Measurements from ENCODE around the gene SLC36A1. TPM values are rescaled to one million over a fixed set of nuclear protein-coding genes. Genes with fewer than 3 reads are reported as not detected.

The SLC36A1 gene
- total RNA-seq, 1 experiment from 2014 or later = 7.4 TPM

DNA sequence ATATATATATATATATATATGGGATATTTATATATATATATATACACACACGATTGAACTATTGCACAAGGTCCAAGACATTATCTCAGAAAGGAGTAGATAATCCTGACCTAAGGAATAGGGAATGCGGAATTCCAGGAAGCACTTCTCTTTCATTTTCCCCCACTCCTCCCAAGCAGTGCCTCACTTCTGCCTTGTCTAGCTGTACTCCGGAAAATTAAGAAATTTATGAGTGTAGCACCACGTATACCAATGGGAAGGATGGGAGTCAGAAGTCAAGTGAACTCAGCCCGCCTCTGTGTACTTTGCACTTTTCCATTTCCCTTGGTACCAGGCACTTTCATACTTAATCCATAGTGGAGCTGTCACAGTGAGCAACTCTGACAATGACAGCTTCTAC lies 10.9 kb downstream of the SLC36A1 start:
- H3K4me2 ChIP-seq (ENCODE audit: low read length) = no peak overlapping the region
- ChIA-PET RAD21 (ENCODE audit: low non-redundant PET in 1 of 2, low total read pairs in 2 of 2, uncharacterized antibody in 2 of 2, unreplicated experiment in 2 of 2) (no interaction called here), CTCF (no interaction called here), POLR2A (no interaction called here)
- no TSS peak for BruUV-seq (replicated peaks)
- peaks cover 6% of the 10 kb centered on the region in 2 experiments; a peak in 1 of 4 replicates for H3K4me1 ChIP-seq (ENCODE audit: control insufficient read depth in 1 of 2, insufficient read depth in 2 of 2, low read length in 2 of 2)
- H3K79me2 ChIP-seq (ENCODE audit: insufficient read depth, low read length) = no peaks in the 10 kb centered on the region
- DNase-seq (ENCODE audit: low read depth, low spot score) (no peak), ATAC-seq (no peak)
- no peaks in the 10 kb centered on the region for H3K36me3 ChIP-seq (ENCODE audit: control insufficient read depth in 1 of 2, insufficient read depth in 2 of 2, low read length in 2 of 2)
- H3K4me3 ChIP-seq (replicated peaks in 1 of 2; ENCODE audit: low read depth in 1 of 2, low read length in 2 of 2) = no peak overlapping the region
- intact Hi-C loops (cut with micrococcal nuclease) = no loop called here
- no peaks in the 10 kb centered on the region for H3K9me3 ChIP-seq (ENCODE audit: control insufficient read depth in 1 of 2, insufficient read depth in 1 of 2, low read depth in 1 of 2, low read length in 2 of 2)
- H3K27me3 ChIP-seq (ENCODE audit: insufficient read depth, low read length) = no peaks in the 10 kb centered on the region
- H2AFZ ChIP-seq (ENCODE audit: low read depth, low read length, poor library complexity, severe bottlenecking) = no peak overlapping the region
- H3K27ac ChIP-seq (ENCODE audit: low read depth, low read length) = no peak overlapping the region
- H3K9me2 ChIP-seq (ENCODE audit: insufficient read depth) = no peaks in the 10 kb centered on the region
- no peak for TF ChIP-seq POLR2A (IDR thresholded peaks at IDR 0.05; ENCODE audit: borderline replicate concordance, extremely low read depth, insufficient read depth, insufficient read length)
- TF ChIP-seq YY1 (IDR thresholded peaks at IDR 0.05; ENCODE audit: extremely low read depth, insufficient replicate concordance, low read depth, low read length) = no peak
- TF ChIP-seq CBX3 (IDR thresholded peaks at IDR 0.05; ENCODE audit: low read depth) = no peak
- TF ChIP-seq CEBPB (IDR thresholded peaks at IDR 0.05; ENCODE audit: low read depth) = no peak
- no peak for TF ChIP-seq REST (IDR thresholded peaks at IDR 0.05; ENCODE audit: low read depth)
- H4K20me1 ChIP-seq (ENCODE audit: insufficient read depth) = no peaks in the 10 kb centered on the region
- no peak overlapping the region for H3K9ac ChIP-seq (ENCODE audit: low read length)

- H3K36me3 ChIP-seq (ENCODE audit: control insufficient read depth in 1 of 2, insufficient read depth in 2 of 2, low read length in 2 of 2) = no peaks in the 10 kb centered on the region; a peak in 1 of 4 replicates
- no peaks in the 10 kb centered on the region for H3K27me3 ChIP-seq (ENCODE audit: insufficient read depth, low read length)
- no peak overlapping the region for H3K4me2 ChIP-seq (ENCODE audit: low read length)
- POLR2A ChIA-PET = no interaction called here
- RAD21 ChIA-PET (ENCODE audit: low non-redundant PET in 1 of 2, low total read pairs in 2 of 2, uncharacterized antibody in 2 of 2, unreplicated experiment in 2 of 2) = no interaction called here
- ATAC-seq (no peak), DNase-seq (ENCODE audit: low read depth, low spot score) (no peak)
- no peaks in the 10 kb centered on the region for H3K9me3 ChIP-seq (ENCODE audit: control insufficient read depth in 1 of 2, insufficient read depth in 1 of 2, low read depth in 1 of 2, low read length in 2 of 2)
- BruUV-seq (replicated peaks) = no TSS peak
- no peaks in the 10 kb centered on the region for H4K20me1 ChIP-seq (ENCODE audit: insufficient read depth)
- no peak overlapping the region for H3K4me3 ChIP-seq (replicated peaks in 1 of 2; ENCODE audit: low read depth in 1 of 2, low read length in 2 of 2)
- no peaks in the 10 kb centered on the region for H3K9me2 ChIP-seq (ENCODE audit: insufficient read depth)
- H3K9ac ChIP-seq (ENCODE audit: low read length) = no peak overlapping the region
- CTCF ChIA-PET = interaction anchor here (1.7 kb wide), 1 partner anchor 12 kb away, joined by 7 read pairs; the partner anchor contains the start of gene SLC36A1
- intact Hi-C loops (cut with micrococcal nuclease) = no loop called here
- no peaks in the 10 kb centered on the region for H3K4me1 ChIP-seq (ENCODE audit: control insufficient read depth in 1 of 2, insufficient read depth in 2 of 2, low read length in 2 of 2)
- no peaks in the 10 kb centered on the region for H3K79me2 ChIP-seq (ENCODE audit: insufficient read depth, low read length)
- H2AFZ ChIP-seq (ENCODE audit: low read depth, low read length, poor library complexity, severe bottlenecking) = no peak overlapping the region
- no peak overlapping the region for H3K27ac ChIP-seq (ENCODE audit: low read depth, low read length)
- TF ChIP-seq POLR2AphosphoS5 (IDR thresholded peaks at IDR 0.05; ENCODE audit: low read depth, low read length) (no peak), TCF7L2 (IDR thresholded peaks at IDR 0.05; ENCODE audit: borderline replicate concordance, extremely low read depth, insufficient read depth, insufficient read length) (no peak), POLR2A (IDR thresholded peaks at IDR 0.05; ENCODE audit: borderline replicate concordance, extremely low read depth, insufficient read depth, insufficient read length) (no peak), ZBTB33 (IDR thresholded peaks at IDR 0.05; ENCODE audit: extremely low read depth, insufficient replicate concordance, low read length) (no peak), REST (IDR thresholded peaks at IDR 0.05; ENCODE audit: low read depth) (no peak), JUND (IDR thresholded peaks at IDR 0.05) (no peak)
Measured at GRCh38 chr5:151459680-151460324, 12.4 kb downstream of the SLC36A1 start.

Data from HCT116 (cell line).